DMS79 treated with DMSO at 0.1 percent for 48 hours (cell line): ENCODE results near the gene BTNL9.
"Not testable (repeated sequence)": the region's sequence is repeated elsewhere in the genome, so short reads cannot be mapped to it uniquely, and the experiment has no call there.

Experiments
- DNase-seq: peaks from one replicate; lab custom pipeline; 2025; lab: John Stamatoyannopoulos, UW

BTNL9 gene

DNA sequence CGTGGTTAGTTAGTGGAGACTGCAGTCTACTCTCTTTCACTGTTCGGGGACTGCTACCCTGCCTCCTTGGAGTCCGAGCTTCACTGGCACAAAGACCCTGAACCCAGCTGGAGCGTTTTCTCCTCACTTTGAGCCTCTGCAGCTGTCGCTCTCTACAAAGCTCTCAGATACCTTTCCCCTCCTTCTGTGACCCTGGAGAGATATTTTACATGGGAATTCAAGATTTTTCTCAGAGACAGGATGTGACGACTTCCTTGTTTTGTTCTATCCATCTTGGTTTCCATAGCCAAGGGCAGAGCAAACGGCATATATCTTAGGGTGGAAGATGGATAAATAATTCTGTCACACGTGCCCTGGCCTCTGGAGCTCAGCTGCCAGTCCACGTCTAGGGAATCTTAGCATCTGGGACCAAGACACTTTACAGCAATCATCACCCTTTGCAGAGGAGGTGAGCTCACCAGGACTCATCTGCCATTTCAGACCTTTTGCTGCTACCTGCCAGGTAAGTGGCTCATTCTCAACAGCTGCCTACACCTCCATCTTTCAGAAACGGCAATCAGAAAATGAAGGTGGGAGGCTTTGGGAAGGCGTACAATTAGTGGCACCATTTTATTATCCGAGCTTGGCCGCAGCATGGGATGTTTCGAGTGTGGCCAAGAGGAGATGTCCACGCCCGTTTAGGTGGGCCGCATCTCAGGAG is at the start of gene BTNL9:
TSS of gene BTNL9 (plus strand) at position 336 of the 700 bp plus-strand sequence. CDS start 5,224 bp downstream, outside the sequence.
- no peak for DNase-seq

DNA sequence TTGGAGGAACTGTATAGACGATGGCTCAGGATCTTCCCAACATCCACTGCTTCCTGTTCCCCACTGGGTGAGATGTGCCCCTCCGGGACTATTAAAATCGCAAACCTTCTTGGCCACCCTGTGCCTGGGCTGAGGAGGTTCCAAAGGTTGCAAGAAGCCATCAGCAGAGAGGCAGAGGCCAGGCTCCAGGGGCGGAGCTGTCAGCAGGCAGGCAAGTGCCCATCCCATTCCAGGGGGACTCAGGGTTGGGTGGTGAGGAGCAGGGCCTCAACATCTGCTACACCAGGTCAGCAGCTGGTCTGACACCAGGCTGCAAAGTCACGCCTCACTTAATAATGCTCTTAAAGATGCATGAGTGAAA is 49.2 kb upstream of the BTNL9 start:
- no peak for DNase-seq

DNA sequence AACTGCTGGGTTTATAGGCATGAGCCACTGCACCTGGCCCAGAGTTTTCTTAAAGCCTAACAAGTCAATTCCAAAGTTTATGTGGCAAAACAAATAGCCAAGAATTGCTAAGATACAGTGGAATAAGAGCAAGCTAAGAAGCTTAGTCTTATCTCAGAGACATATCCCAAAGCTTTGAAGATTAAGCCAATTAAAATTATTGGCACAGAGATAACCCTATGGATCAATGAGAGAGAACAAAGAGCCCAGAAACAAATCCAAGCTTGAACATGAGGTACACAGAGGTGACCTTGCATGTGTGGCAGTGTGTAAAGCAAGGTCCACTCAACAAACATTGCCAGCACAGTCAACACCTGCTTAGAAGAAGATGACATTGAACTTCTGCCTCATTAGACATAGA is 38.1 kb upstream of the BTNL9 start:
- DNase-seq, result no peak

DNA sequence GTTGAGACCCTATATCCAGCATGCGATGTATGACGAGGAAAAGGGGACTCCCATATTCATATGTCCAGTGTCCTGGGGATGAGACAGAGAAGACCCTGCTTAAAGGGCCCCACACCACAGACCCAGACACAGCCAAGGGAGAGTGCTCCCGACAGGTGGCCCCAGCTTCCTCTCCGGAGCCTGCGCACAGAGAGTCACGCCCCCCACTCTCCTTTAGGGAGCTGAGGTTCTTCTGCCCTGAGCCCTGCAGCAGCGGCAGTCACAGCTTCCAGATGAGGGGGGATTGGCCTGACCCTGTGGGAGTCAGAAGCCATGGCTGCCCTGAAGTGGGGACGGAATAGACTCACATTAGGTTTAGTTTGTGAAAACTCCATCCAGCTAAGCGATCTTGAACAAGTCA is 34.3 kb upstream of the BTNL9 start:
- no peak for DNase-seq

DNA sequence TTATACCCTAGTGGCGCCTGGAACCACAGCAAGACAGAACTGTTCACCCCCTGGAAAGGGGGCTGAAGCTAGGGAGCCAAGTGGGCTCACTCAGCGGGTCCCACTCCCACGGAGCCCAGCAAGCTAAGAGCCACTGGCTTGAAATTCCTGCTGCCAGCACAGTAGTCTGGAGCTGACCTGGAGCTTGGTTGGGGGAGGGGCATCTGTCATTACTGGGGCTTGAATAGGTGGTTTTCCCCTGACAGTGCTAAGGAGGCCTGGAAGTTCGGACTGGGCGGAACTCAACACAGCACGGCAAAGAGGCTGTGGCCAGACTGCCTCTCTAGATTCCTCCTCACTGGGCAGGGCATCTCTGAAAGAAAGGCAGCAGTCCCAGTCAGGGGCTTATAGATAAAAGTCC is 31.9 kb upstream of the BTNL9 start:
- DNase-seq, result no peak

DNA sequence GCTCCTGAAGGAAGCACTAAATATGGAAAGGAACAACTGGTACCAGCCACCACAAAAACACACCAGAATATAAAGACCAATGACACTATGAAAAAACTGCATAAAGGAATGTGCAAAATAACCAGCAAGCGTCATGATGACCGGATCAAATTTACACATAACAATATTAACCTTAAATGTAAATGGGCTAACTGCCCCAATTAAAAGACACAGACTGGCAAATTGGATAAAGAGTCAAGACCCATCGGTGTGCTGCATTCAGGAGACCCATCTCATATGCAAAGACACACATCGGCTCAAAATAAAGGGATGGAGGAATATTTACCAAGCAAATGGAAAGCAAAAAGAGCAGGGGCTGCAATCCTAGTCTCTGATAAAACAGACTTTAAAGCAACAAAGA is 30.0 kb upstream of the BTNL9 start:
- DNase-seq, result not testable (repeated sequence)

DNA sequence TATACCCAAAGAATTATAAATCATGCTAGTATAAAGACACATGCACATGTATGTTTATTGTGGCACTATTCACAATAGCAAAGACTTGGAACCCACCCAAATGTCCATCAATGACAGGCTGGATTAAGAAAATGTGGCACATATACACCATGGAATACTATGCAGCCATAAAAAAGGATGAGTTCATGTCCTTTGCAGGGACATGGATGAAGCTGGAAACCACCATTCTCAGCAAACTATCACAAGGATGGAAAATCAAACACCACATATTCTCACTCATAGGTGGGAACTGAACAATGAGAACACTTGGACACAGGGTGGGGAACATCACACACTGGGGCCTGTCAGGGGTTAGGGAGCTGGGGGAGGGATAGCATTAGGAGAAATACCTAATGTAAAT is 25.4 kb upstream of the BTNL9 start:
- DNase-seq, result not testable (repeated sequence)

DNA sequence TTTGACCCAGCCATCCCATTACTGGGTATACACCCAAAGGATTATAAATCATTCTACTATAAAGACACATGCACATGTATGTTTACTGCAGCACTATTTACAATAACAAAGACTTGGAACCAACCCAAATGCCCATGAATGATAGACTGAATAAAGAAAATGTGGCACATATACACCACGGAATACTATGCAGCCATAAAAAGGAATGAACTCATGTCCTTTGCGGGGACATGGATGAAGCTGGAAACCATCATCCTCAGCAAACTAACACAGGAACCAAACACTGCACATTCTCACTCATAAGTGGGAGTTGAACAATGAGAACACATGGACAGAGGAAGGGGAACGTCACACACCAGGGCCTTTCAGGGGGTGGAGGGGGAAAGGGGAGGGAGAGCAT is 22.6 kb upstream of the BTNL9 start:
- not testable (repeated sequence) for DNase-seq

DNA sequence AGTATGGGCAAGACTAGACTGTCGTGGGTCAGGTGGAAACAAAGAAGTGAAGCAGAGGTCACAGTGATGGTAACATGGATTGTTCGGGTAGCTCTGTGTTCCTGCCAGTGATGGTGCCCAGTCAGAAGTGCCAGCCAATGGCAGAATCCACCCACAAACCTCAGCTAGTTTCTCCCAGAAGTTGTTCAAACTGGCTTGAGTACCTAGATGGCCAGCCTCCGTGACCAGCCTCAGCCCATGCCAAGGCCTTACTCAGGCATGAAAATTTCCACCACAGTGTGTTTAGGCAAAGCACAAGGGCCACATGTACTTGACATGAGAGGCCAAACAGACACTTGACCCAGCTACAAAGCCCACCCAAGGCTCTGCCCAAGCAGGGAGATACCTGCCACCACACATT is 19.4 kb upstream of the BTNL9 start:
- DNase-seq, result no peak

DNA sequence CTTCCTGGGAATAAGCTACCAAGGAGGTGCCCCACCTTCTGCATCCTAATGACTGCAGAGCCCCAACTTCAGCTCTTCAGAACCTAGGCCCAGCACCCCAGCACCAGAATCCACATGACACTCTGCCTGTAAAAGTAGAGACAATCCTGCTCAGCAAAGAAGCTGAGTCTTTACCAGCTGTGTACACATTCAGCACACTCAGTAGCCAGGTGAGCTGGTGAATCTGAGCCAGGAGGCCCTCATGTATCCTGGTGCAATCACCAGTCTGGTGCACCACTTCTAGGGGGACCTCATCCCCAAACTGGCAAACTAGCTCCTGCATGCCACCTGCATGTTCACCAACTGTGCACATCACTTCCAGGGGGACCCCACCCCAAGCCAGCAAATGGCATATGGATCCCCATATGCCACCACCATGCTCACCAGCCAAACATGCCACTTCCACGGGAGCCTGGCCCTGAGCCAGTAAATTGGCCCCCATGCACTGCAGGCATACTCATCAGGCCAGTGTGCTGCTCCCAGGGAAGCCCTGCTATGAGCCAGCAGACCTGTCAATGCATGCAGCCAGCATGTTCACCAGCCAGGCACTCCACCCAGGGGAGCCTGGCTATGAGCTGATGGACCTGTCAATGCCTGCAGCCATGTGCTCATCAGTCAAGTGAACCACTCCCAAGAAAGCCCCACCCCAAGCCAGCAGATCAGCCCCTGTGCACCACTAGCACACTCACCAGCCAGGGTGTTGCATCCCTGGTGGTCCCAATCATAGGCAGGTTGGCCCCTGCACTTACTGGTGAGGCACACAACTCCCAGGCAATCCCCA is 15.6 kb upstream of the BTNL9 start:
- DNase-seq, result no peak

DNA sequence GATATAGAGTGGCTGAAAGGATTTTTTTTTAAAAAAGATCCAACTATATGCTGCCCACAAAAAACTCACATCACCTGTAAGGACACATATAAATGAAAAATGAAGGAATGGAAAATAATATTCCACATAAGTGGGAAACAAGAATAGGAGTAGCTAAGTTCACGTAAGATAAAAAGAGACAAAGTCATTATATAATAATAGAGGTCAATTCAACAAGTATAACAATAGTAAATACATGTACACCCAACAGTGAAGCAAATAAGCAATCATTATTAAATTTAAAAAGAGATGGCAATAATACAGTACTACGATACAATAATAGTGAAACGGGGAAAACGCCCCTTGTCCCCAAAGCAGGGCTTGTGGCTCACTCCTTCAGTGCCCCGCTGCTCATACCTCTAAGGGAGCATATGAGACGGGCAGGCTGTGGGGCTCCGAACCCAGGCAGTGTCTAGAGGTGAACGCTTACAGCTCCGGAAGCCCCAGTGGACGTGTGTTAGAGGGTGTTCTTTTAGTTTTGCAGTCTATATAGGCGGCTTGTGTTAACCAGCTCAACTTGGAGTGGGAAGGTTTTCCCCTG is 12.5 kb upstream of the BTNL9 start:
- DNase-seq, result no peak

DNA sequence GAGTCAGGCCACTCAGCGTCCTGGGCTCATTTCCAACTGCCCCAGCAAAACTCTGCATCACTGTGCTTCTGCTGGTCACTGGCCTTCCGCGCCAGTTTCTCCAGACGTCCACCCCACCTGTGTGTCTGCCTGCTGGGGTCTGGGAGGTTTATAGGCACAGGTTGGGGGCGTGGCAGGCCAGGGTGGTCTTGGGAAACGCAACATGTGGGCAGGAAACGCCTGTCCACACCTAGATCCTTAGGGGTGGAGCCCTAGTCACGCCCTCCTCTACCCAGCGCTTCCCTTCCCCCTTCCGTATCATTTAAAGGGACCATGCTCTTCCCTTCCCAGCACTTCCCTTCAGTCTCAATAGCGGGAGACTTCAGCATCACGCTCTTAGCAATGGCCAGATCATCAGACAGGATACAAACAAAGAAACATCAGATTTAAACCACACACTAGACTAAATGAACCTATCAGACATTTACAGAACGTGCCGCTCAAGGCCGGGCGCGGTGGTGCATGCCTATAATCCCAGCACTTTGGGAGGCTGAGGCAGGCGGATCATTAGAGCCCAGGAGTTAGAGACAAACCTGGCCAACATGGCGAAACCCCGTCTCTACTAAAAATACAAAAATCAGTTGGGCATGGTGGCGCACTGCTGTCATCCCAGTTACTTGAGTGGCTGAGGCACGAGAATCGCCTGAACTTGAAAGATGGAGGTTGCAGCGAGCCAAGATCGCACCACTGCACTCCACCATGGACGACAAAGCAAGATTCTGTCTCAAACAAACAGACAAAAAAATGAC is 11.8 kb upstream of the BTNL9 start:
- DNase-seq, result no peak

DNA sequence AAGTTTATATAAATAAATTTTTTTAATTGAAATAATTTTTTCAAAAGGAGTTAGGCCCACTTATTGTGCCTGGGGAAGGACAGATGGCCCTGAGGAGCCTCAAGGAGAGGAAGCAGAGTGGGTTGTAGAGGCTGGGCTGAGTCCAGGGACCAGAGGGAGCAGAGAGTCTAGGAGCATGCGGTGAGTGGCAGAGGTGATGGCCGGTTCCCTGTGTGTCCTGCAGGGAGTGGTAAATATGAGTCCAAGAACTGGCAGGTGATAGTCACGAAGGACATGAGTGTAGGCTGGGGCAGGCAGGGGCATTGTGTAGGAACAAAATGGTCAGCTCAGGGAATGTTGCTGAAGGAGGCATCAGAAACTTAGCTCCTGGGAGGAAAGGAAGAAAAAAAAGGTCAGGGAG is 8.3 kb upstream of the BTNL9 start:
- no peak for DNase-seq

DNA sequence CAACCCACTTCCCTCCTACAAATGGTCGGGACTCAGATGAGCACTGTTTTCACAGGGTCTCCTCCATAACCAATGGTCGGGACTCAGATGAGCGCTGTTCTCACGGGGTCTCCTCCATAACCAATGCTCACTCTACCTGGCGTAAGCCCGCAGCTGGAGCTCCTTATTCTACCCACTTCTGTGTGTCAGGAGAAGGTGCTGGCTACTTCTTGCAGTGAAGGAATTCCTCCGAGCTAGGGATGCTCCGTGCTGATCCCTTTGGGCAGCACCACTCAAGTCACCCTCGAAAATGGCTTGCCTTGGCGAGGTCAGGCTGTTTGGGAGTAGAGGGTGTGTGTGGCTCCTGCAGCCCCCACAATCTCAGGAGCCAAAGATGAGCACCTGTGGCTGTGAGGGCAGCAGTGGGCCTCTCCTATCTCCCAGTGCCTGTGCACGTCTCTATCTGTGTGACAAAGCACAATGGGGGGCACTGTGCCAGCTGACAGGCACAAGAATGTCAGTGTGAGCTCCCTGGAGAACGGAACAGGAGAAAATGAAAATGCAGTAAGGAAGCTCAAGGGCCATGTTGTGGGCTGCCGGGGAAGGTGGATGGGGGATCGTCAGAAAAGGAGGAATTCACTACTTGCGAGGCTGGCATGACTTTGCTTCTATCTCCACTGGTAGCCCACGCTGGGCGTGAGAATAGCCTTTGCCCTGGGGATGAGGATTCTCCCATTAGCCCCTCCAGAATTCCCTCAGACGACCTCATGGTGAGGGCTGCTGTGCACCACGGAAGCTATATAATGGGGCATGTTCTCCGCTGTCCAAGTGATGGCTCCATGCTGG is 3.9 kb upstream of the BTNL9 start:
- DNase-seq, result no peak

DNA sequence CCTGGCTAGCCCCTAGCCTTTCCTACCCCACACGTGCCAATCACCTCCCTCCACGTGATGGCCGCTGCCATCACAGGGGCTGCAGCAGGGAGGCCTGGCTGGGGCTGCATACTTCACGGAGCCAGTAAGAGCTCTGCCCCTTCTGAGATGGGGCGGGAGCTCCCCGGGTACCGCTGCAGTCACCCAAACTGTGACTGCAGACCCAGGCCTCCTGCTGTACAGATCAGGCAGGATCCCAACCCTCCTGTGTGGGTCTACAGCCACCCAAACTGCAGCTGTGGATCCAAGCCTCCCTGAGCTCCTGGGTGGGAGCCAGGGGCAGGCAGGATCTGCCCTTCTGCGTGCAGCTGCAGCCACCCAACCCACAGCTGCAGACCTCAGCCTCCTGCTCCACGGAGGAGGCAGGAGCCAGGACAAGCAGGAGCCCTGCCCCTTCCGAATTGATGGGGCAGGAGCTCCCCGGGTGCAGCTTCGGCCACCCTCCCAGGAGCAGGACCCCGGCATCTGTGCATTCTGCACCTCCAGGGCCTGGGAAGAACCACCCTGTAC is 3.2 kb upstream of the BTNL9 start:
- no peak for DNase-seq

DNA sequence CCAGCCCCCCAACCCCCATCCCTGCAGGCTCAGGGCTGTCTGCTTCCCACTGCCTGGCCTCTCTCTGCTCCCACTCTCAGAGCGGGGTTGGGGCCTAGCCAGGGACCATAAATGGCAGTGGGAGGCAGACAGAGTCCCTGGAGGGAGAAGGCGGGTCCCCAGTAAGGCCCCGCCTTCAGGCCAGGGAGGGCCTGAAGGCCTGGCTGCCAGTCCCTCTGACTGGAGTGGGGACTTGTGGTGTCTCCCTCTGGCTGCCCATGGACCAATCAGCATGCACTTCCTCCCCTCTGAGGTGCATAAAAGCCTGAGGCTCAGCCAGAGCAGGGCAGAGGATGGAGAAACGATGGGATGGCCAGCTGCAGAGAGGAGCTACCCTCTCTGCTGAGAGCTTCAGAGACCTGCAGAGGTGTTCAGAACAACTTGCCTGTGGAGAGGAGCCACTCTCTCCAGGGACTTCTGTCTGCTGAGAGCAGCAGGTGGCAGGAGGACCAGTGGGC is 2.7 kb upstream of the BTNL9 start:
- DNase-seq, result no peak

DNA sequence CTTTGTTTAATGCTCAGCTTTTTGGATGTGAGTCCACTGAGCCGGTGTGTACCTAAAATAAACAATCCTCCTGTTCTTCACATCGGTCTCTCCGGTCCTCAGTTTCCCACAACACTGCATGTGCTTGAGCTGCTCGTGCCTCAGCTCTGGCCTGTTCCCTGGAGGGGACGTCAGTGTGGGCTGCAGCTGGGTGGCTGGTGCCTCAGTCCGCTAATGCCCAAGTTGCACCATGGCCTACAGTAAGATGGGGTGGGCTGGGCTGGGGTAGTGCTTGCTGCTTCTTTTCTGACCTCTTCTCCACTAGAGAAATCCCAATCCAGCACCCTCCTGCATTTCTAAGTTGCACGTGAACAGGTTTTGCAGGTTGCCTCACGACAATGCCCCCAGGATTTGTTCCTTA is 595 bp upstream of the BTNL9 start:
- DNase-seq, result no peak

DNA sequence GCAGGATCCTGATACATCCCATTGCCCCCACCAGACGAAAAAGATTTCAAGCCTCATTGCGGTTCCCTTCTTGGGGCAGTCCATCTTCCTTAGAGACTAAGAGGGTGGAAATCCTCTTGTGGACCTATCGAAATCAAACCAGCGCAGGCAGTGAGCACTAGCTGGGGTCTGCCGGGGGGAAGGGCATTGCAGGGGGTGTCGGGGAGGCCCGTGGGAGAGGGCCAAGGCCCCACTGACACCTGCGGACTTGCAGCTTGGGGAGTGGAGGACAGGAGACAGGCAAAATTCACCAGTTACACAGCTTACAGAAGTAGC is 522 bp downstream of the BTNL9 start:
- no peak for DNase-seq

DNA sequence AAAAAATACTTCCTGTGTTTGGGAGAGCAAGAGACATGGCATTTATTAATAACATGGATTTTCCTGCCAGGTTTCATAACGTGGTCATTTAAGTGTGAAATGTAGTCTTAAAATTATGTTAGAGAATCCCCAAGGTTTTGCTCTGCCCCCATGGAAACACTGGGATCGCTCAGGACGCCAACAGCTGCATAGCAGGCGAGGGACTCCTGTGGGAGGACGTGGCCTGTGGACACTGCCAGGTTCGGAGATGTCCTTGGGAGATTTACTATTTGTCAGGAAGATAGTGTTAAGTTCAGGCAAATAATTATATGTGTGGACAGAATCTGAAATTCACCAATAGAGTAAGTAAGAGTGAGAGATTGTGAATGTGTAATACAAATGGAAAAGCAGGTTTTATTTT is 977 bp downstream of the BTNL9 start:
- no peak for DNase-seq

DNA sequence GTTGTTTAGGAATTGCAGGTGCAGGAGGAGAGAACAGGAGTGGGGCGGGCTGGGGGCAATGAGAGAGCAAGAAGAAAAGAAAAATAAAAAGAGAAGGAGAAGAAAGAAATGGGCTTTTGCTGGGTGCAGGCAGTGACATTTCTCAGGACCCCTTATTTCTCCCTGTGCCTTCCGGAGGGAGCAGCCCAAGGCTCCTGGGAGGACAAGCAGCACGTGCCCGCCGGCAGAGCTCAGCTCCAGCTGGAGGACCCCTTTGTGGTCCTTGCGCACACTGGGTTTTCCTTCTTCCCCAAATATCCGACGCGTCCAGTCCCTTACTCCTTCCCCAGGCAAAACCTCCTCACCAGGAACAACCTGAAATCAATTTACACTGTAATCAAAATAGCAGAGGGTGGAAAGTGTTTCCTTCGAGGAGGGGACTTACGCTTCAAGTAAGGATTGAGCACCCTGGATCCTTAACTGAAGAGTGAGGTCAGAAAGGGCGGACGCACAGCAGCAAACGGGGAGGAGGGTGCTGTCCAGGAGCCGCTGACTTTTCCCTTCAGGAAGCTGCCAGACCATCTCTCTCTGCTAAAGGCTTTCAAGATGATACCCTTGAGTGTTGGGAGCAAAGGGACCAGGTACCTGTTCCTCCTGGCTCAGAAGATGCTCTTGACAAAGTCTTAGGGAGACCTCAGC is 2.1 kb downstream of the BTNL9 start:
- no peak for DNase-seq

DNA sequence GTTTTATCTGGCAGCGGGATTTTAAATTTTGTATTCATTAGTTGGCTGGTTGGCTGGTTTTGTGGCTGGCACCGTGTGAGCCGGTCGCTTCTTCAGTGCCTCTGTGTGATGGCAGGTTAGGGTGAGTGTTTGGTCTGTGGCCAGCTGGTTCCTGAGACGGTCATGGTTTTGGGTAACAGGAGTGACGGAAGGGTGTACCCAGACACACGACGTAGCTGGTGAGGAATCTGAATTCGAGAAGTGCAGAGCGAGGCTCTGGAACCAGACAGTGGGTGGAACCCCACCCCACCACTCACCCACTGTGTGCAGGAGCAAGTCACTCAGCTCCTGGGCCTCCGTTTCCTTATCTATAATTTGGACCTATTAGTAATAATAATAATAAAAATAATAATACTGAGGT is 2.7 kb downstream of the BTNL9 start:
- DNase-seq, result no peak
